Measurements from ENCODE around the gene TMUB2. TPM values are rescaled to one million over a fixed set of nuclear protein-coding genes. Genes with fewer than 3 reads are reported as not detected.

TMUB2 gene
- total and polyA plus RNA-seq, 4 donors: 32.1 to 40.2 (median 37.2) TPM

GRCh38 chr17:44217738-44218343 lies 31.1 kb downstream of the TMUB2 start:
- Histone ChIP-seq H3K4me3 (peak overlapping the region; percentile 46), H3K27ac (ENCODE audit: low read depth in 1 of 2, low read length in 1 of 2) (peak overlapping the region; percentile 2 to 86), H3K4me1 (ENCODE audit: control insufficient read depth in 5 of 5, insufficient read depth in 5 of 5, low read length in 5 of 5) (peaks cover 5 to 27% (median 11%) of the 10 kb centered on the region in 5 donors), H3K36me3 (ENCODE audit: control insufficient read depth in 4 of 4, insufficient read depth in 4 of 4, low read length in 4 of 4) (peaks cover 6 to 37% (median 32%) of the 10 kb centered on the region in 4 donors), H3K9me3 (ENCODE audit: control insufficient read depth in 4 of 4, insufficient read depth in 3 of 4, low read length in 3 of 4) (no peaks in the 10 kb centered on the region), H3K27me3 (ENCODE audit: control insufficient read depth in 3 of 3, insufficient read depth in 3 of 3, low read length in 2 of 3) (no peaks in the 10 kb centered on the region), H3K9ac (ENCODE audit: insufficient read depth in 1 of 2, low read length in 2 of 2) (peak overlapping the region in 1 of 2 donors; percentile 71)
- ATAC-seq (ENCODE audit: insufficient read depth, low FRiP score): no peak
- no peak for TF ChIP-seq CTCF (IDR thresholded peaks at IDR 0.05; ENCODE audit: control extremely low read depth, extremely low read depth)
- 5 to 6% methylated on average over 10 of the region's 10 CpGs for WGBS, 2 donors
- no peak for DNase-seq

GRCh38 chr17:44218344-44219107 lies 31.8 kb downstream of the TMUB2 start:
- no peaks in the 10 kb centered on the region for H3K9me3 ChIP-seq (ENCODE audit: control insufficient read depth in 4 of 4, insufficient read depth in 3 of 4, low read length in 3 of 4)
- DNase-seq (peak; percentile 92 to 96 (median 96)), ATAC-seq (ENCODE audit: insufficient read depth, low FRiP score) (peak; percentile 71)
- peak; percentile 29 for TF ChIP-seq CTCF (IDR thresholded peaks at IDR 0.05; ENCODE audit: control extremely low read depth, extremely low read depth)
- H3K9ac ChIP-seq (ENCODE audit: insufficient read depth in 1 of 2, low read length in 2 of 2): peak overlapping the region in 1 of 2 donors; percentile 71
- peak overlapping the region; percentile 97 to 99 for H3K27ac ChIP-seq (ENCODE audit: low read depth in 1 of 2, low read length in 1 of 2)
- peak overlapping the region; percentile 79 for H3K4me3 ChIP-seq
- H3K4me1 ChIP-seq (ENCODE audit: control insufficient read depth in 5 of 5, insufficient read depth in 5 of 5, low read length in 5 of 5): peaks cover 5 to 34% (median 13%) of the 10 kb centered on the region in 5 donors
- no peaks in the 10 kb centered on the region for H3K27me3 ChIP-seq (ENCODE audit: control insufficient read depth in 3 of 3, insufficient read depth in 3 of 3, low read length in 2 of 3)
- 0 to 1% methylated on average over 27 to 88 of the region's 89 CpGs for WGBS, 2 donors
- peaks cover 6 to 34% (median 30%) of the 10 kb centered on the region in 4 donors for H3K36me3 ChIP-seq (ENCODE audit: control insufficient read depth in 4 of 4, insufficient read depth in 4 of 4, low read length in 4 of 4)

GRCh38 chr17:44219108-44219615 lies 32.4 kb downstream of the TMUB2 start:
- Histone ChIP-seq H3K9me3 (ENCODE audit: control insufficient read depth in 4 of 4, insufficient read depth in 3 of 4, low read length in 3 of 4) (no peaks in the 10 kb centered on the region), H3K4me3 (peak overlapping the region; percentile 79), H3K27ac (ENCODE audit: low read depth in 1 of 2, low read length in 1 of 2) (peak overlapping the region; percentile 97 to 99), H3K27me3 (ENCODE audit: control insufficient read depth in 3 of 3, insufficient read depth in 3 of 3, low read length in 2 of 3) (no peaks in the 10 kb centered on the region), H3K36me3 (ENCODE audit: control insufficient read depth in 4 of 4, insufficient read depth in 4 of 4, low read length in 4 of 4) (peaks cover 6 to 33% (median 25%) of the 10 kb centered on the region in 4 donors), H3K4me1 (ENCODE audit: control insufficient read depth in 5 of 5, insufficient read depth in 5 of 5, low read length in 5 of 5) (peaks cover 5 to 39% (median 16%) of the 10 kb centered on the region in 5 donors), H3K9ac (ENCODE audit: insufficient read depth in 1 of 2, low read length in 2 of 2) (no peak overlapping the region)
- 0 to 2% methylated on average over 24 to 73 of the region's 73 CpGs for WGBS, 2 donors
- DNase-seq (peak in 2 of 3 donors; percentile 78 to 85), ATAC-seq (ENCODE audit: insufficient read depth, low FRiP score) (peak; percentile 13)
- TF ChIP-seq CTCF (IDR thresholded peaks at IDR 0.05; ENCODE audit: control extremely low read depth, extremely low read depth): peak; percentile 2

All from lung (tissue), 12 donors.